ENCODE results near the gene ATP1A1. TPM values are rescaled to one million over a fixed set of nuclear protein-coding genes. Genes with fewer than 3 reads are reported as not detected.

Gene ATP1A1
- total and polyA plus RNA-seq, 2 donors (not counting 1 experiment from before 2014, with no cell fraction given): 141 to 230 TPM

DNA sequence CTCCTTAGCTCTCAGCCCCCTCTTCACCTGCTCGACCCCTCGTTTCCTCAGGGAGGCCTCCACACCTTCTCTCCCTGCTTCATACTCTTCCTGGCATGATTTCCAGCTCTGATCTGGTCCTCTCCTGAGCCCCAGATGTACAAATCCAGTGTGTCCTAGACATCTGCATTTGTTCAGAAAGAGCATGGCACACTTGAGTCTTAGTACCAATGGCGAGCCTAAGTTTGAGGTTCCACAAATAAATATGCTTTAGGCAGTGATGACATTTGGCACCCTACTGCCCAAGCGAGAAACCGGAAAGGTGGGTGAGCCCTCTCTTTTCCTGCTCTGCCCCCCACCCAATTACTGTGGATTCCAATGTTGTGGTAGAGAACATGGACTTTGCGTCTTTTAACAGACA lies 34.0 kb downstream of the ATP1A1 start:
- Histone ChIP-seq H3K4me2 (ENCODE audit: extremely low read depth, insufficient read depth, low read length) (no peak overlapping the region), H3K4me1 (ENCODE audit: control insufficient read depth, extremely low read depth, insufficient read depth, low read length) (no peaks in the 10 kb centered on the region), H3K27ac (ENCODE audit: insufficient read depth, low read length) (no peak overlapping the region), H3K79me2 (ENCODE audit: control insufficient read depth, insufficient read depth, low read length) (no peaks in the 10 kb centered on the region), H3K4me3 (replicated peaks in 1 of 4; ENCODE audit: control extremely low read depth in 1 of 4, insufficient read depth in 1 of 4, low read depth in 3 of 4, low read length in 4 of 4) (no peak overlapping the region), H3K9me3 (ENCODE audit: control insufficient read depth, insufficient read depth, low read depth, low read length) (no peaks in the 10 kb centered on the region), H3K36me3 (ENCODE audit: control insufficient read depth, insufficient read depth, low read length) (peaks cover 15% of the 10 kb centered on the region), H3K27me3 (ENCODE audit: control insufficient read depth, insufficient read depth, low read length) (no peaks in the 10 kb centered on the region), H4K20me1 (ENCODE audit: control insufficient read depth, extremely low read depth, insufficient read depth, low read length) (no peaks in the 10 kb centered on the region), H3K9ac (ENCODE audit: insufficient read depth, low read length) (no peak overlapping the region), H2AFZ (ENCODE audit: low read length) (no peak overlapping the region)
- DNase-seq (ENCODE audit: low read depth in 2 of 2): no peak
- no peak for TF ChIP-seq EZH2 (IDR thresholded peaks at IDR 0.05; ENCODE audit: low read length, missing control alignments)
- TF ChIP-seq, protein P1, sequence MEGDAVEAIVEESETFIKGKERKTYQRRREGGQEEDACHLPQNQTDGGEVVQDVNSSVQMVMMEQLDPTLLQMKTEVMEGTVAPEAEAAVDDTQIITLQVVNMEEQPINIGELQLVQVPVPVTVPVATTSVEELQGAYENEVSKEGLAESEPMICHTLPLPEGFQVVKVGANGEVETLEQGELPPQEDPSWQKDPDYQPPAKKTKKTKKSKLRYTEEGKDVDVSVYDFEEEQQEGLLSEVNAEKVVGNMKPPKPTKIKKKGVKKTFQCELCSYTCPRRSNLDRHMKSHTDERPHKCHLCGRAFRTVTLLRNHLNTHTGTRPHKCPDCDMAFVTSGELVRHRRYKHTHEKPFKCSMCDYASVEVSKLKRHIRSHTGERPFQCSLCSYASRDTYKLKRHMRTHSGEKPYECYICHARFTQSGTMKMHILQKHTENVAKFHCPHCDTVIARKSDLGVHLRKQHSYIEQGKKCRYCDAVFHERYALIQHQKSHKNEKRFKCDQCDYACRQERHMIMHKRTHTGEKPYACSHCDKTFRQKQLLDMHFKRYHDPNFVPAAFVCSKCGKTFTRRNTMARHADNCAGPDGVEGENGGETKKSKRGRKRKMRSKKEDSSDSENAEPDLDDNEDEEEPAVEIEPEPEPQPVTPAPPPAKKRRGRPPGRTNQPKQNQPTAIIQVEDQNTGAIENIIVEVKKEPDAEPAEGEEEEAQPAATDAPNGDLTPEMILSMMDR (conservative IDR thresholded peaks at IDR 0.05 in 1 of 2, IDR thresholded peaks at IDR 0.05 in 1 of 2; ENCODE audit: low read depth in 1 of 2, low read length in 2 of 2): no peak

DNA sequence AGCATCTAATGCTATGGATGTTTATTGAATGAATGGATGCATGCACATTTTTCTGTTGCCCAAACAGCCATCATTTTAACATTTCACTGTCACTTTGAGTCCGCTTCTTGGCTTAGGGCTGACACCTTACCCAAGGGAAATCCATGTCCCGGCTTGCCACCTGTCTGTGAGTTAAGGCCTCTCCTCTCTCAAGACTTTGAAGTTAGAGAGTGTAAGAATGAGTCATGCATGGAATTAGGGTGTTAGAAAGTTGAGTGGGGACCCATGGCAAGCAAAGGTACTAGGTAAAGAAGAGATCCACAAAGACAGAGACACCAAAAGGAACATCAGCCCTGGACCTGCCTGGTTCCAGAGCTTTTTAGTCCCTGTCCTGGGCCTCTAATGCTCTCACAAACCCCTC lies 35.1 kb downstream of the ATP1A1 start:
- Histone ChIP-seq H3K4me1 (ENCODE audit: control insufficient read depth, extremely low read depth, insufficient read depth, low read length) (no peaks in the 10 kb centered on the region), H3K9ac (ENCODE audit: insufficient read depth, low read length) (no peak overlapping the region), H3K4me3 (replicated peaks in 1 of 4; ENCODE audit: control extremely low read depth in 1 of 4, insufficient read depth in 1 of 4, low read depth in 3 of 4, low read length in 4 of 4) (no peak overlapping the region), H3K4me2 (ENCODE audit: extremely low read depth, insufficient read depth, low read length) (no peak overlapping the region), H3K9me3 (ENCODE audit: control insufficient read depth, insufficient read depth, low read depth, low read length) (no peaks in the 10 kb centered on the region), H4K20me1 (ENCODE audit: control insufficient read depth, extremely low read depth, insufficient read depth, low read length) (no peaks in the 10 kb centered on the region), H3K36me3 (ENCODE audit: control insufficient read depth, insufficient read depth, low read length) (peaks cover 10% of the 10 kb centered on the region), H3K79me2 (ENCODE audit: control insufficient read depth, insufficient read depth, low read length) (no peaks in the 10 kb centered on the region), H3K27ac (ENCODE audit: insufficient read depth, low read length) (no peak overlapping the region), H2AFZ (ENCODE audit: low read length) (no peak overlapping the region), H3K27me3 (ENCODE audit: control insufficient read depth, insufficient read depth, low read length) (no peaks in the 10 kb centered on the region)
- TF ChIP-seq EZH2 (IDR thresholded peaks at IDR 0.05; ENCODE audit: low read length, missing control alignments): no peak
- TF ChIP-seq, protein P1 (conservative IDR thresholded peaks at IDR 0.05 in 1 of 2, IDR thresholded peaks at IDR 0.05 in 1 of 2; ENCODE audit: low read depth in 1 of 2, low read length in 2 of 2): no peak
- no peak for DNase-seq (ENCODE audit: low read depth in 2 of 2)

DNA sequence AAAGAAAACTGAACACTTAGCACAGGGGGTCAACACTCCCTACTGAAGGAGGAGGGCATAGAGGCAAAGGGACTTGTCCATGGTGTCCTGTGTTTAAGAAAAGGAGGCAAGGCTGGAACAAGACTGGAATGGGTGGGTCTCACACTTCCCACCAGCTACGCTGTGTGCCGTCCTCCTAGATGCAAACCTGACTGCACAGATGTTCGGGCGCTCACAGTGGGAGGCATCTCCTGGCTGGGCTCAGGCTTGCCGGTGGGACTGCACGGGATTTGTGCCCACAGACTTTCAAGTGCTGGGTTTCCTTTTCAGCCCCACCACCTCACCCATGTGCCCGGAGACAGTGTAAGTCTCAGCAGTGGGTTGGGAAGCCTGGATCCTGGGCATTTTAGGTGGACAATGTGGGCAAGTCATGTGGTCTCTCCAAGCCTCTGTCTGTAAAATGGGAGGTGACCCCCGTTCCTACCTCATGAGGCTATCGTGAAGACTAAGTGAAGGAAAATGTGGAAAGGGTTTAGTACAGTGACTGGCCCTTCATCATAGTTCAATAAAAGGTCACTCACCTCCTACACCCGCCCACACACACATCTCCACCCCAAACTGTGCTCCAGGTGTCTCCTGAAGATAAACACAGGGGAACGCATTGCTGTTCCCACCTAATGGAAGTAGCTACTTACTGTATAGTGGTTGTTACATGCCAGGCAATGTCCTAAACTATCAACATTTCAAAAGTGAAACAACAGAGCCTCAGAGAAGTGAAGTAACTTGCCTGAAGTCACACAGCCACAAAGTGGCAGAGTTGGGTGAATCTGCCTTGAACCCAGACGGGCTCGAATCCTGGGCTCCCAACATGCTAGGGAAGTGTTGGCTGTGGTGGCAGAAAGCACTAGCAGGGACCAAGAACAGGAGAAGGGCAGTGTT lies 36.0 kb downstream of the ATP1A1 start:
- Histone ChIP-seq H3K9me3 (ENCODE audit: control insufficient read depth, insufficient read depth, low read depth, low read length) (no peaks in the 10 kb centered on the region), H3K9ac (ENCODE audit: insufficient read depth, low read length) (no peak overlapping the region), H3K4me1 (ENCODE audit: control insufficient read depth, extremely low read depth, insufficient read depth, low read length) (no peaks in the 10 kb centered on the region), H3K4me2 (ENCODE audit: extremely low read depth, insufficient read depth, low read length) (no peak overlapping the region), H3K27ac (ENCODE audit: insufficient read depth, low read length) (no peak overlapping the region), H3K36me3 (ENCODE audit: control insufficient read depth, insufficient read depth, low read length) (peaks cover 10% of the 10 kb centered on the region), H4K20me1 (ENCODE audit: control insufficient read depth, extremely low read depth, insufficient read depth, low read length) (no peaks in the 10 kb centered on the region), H3K79me2 (ENCODE audit: control insufficient read depth, insufficient read depth, low read length) (no peaks in the 10 kb centered on the region), H3K27me3 (ENCODE audit: control insufficient read depth, insufficient read depth, low read length) (no peaks in the 10 kb centered on the region), H3K4me3 (replicated peaks in 1 of 4; ENCODE audit: control extremely low read depth in 1 of 4, insufficient read depth in 1 of 4, low read depth in 3 of 4, low read length in 4 of 4) (no peak overlapping the region), H2AFZ (ENCODE audit: low read length) (no peak overlapping the region)
- no peak for DNase-seq (ENCODE audit: low read depth in 2 of 2)
- TF ChIP-seq, protein P1 (conservative IDR thresholded peaks at IDR 0.05 in 1 of 2, IDR thresholded peaks at IDR 0.05 in 1 of 2; ENCODE audit: low read depth in 1 of 2, low read length in 2 of 2): no peak
- TF ChIP-seq EZH2 (IDR thresholded peaks at IDR 0.05; ENCODE audit: low read length, missing control alignments): no peak
